GM23338 (cell line): Measurements from ENCODE around the gene NLRC5.

Experiments used
- CTCF ChIP-seq, 2 experiments: fragments of 200-600 bp in 1 of 2; sonication (generic) in 1 of 2; conservative IDR thresholded peaks; 2 replicates each; pipeline versions ENCODE4 v1.5.1 to v1.6.1; 2016 to 2017; ENCODE audit warnings: antibody characterized with exemption in 2 of 2, low read depth in 2 of 2, mild to moderate bottlenecking in 2 of 2, moderate library complexity in 1 of 2
- EZH2 ChIP-seq: fragments of 200-600 bp; sonication (generic); IDR thresholded peaks from one replicate; pipeline ENCODE4 v1.8.0; 2017; ENCODE audit warnings: antibody characterized with exemption, mild to moderate bottlenecking, low read depth; ENCODE audit not compliant: unreplicated experiment
- POLR2AphosphoS5 ChIP-seq: IDR thresholded peaks from 2 replicates; pipeline ENCODE4 v1.6.1; 2016; ENCODE audit warnings: antibody characterized with exemption, low read depth
- ZNF331 ChIP-seq: fragments of 250-450 bp; sonication (Bioruptor Pico); IDR thresholded peaks from 2 replicates; pipeline ENCODE4 v1.5.0; 2020; ENCODE audit warnings: low read depth, mild to moderate bottlenecking, moderate library complexity

GRCh38 chr16:57084996-57085395 lies 95.6 kb downstream of the NLRC5 start:
- TF ChIP-seq CTCF (conservative IDR thresholded peaks at IDR 0.05; ENCODE audit: low read depth in 2 of 2) (no peak), EZH2 (no peak), POLR2AphosphoS5 (no peak), ZNF331 (CRISPR knock-in tag) (no peak)
